HEK293 (cell line): ENCODE results near the gene ACTRT2.

Experiments used
- CTCF ChIP-seq: fragments of 450-650 bp; formaldehyde crosslinking; IDR thresholded peaks from 2 replicates; pipeline ENCODE4 v1.5.1; 2016; ENCODE audit warnings: missing biosample characterization, missing genetic modification characterization
- HOXA7 ChIP-seq: sonication (generic); formaldehyde crosslinking; IDR thresholded peaks from 2 replicates; pipeline ENCODE4 v1.8.1; 2022; ENCODE audit warnings: missing genetic modification reagents, borderline replicate concordance
- KLF16 ChIP-seq: fragments of 450-650 bp; formaldehyde crosslinking; IDR thresholded peaks from 2 replicates; pipeline ENCODE4 v1.5.1; 2017; ENCODE audit warnings: missing biosample characterization, missing genetic modification characterization
- SP2 ChIP-seq: fragments of 450-650 bp; formaldehyde crosslinking; IDR thresholded peaks from 2 replicates; pipeline ENCODE4 v1.5.1; 2016; ENCODE audit warnings: missing biosample characterization, missing genetic modification characterization
- SP7 ChIP-seq: fragments of 450-650 bp; formaldehyde crosslinking; IDR thresholded peaks from 2 replicates; pipeline ENCODE4 v1.5.1; 2016; ENCODE audit warnings: missing biosample characterization, missing genetic modification characterization
- ZNF133 ChIP-seq: fragments of 450-650 bp; formaldehyde crosslinking; IDR thresholded peaks from 2 replicates; pipeline ENCODE4 v1.5.1; 2016; ENCODE audit warnings: missing biosample characterization, missing genetic modification characterization
- ZNF24 ChIP-seq: fragments of 450-650 bp; formaldehyde crosslinking; IDR thresholded peaks from 2 replicates; pipeline ENCODE4 v1.5.1; 2016; ENCODE audit warnings: missing biosample characterization, missing genetic modification characterization
- ZNF571 ChIP-seq: fragments of 450-650 bp; formaldehyde crosslinking; IDR thresholded peaks from 2 replicates; pipeline ENCODE4 v1.5.0; 2017; ENCODE audit warnings: missing biosample characterization, missing genetic modification characterization
- ZNF610 ChIP-seq: fragments of 450-650 bp; formaldehyde crosslinking; IDR thresholded peaks from 2 replicates; pipeline ENCODE4 v1.5.1; 2016; ENCODE audit warnings: missing biosample characterization, missing genetic modification characterization, borderline replicate concordance
- ZNF639 ChIP-seq: fragments of 450-650 bp; formaldehyde crosslinking; IDR thresholded peaks from 2 replicates; pipeline ENCODE4 v1.5.1; 2016; ENCODE audit warnings: missing biosample characterization, missing genetic modification characterization
- TF ChIP-seq, protein P1 (sequence below): fragments of 450-650 bp; formaldehyde crosslinking; IDR thresholded peaks from 2 replicates; pipeline ENCODE4 v1.5.1; 2016; ENCODE audit warnings: missing biosample characterization, missing genetic modification characterization
- TF ChIP-seq, protein P2 (sequence below): fragments of 450-650 bp; formaldehyde crosslinking; IDR thresholded peaks from 2 replicates; pipeline ENCODE4 v1.5.1; 2016; ENCODE audit warnings: missing biosample characterization, missing genetic modification characterization, low read depth
- TF ChIP-seq, protein P3 (sequence below): fragments of 450-650 bp; formaldehyde crosslinking; IDR thresholded peaks from 2 replicates; pipeline ENCODE4 v1.5.1; 2016; ENCODE audit warnings: missing biosample characterization, missing genetic modification characterization

GRCh38 chr1:3033040-3033789 lies 11.9 kb downstream of the ACTRT2 start:
- no peak for TF ChIP-seq ZNF610 (tag by site-specific recombination)
- TF ChIP-seq, protein P1, sequence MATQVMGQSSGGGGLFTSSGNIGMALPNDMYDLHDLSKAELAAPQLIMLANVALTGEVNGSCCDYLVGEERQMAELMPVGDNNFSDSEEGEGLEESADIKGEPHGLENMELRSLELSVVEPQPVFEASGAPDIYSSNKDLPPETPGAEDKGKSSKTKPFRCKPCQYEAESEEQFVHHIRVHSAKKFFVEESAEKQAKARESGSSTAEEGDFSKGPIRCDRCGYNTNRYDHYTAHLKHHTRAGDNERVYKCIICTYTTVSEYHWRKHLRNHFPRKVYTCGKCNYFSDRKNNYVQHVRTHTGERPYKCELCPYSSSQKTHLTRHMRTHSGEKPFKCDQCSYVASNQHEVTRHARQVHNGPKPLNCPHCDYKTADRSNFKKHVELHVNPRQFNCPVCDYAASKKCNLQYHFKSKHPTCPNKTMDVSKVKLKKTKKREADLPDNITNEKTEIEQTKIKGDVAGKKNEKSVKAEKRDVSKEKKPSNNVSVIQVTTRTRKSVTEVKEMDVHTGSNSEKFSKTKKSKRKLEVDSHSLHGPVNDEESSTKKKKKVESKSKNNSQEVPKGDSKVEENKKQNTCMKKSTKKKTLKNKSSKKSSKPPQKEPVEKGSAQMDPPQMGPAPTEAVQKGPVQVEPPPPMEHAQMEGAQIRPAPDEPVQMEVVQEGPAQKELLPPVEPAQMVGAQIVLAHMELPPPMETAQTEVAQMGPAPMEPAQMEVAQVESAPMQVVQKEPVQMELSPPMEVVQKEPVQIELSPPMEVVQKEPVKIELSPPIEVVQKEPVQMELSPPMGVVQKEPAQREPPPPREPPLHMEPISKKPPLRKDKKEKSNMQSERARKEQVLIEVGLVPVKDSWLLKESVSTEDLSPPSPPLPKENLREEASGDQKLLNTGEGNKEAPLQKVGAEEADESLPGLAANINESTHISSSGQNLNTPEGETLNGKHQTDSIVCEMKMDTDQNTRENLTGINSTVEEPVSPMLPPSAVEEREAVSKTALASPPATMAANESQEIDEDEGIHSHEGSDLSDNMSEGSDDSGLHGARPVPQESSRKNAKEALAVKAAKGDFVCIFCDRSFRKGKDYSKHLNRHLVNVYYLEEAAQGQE: no peak
- TF ChIP-seq KLF16: no peak
- TF ChIP-seq, protein P2, sequence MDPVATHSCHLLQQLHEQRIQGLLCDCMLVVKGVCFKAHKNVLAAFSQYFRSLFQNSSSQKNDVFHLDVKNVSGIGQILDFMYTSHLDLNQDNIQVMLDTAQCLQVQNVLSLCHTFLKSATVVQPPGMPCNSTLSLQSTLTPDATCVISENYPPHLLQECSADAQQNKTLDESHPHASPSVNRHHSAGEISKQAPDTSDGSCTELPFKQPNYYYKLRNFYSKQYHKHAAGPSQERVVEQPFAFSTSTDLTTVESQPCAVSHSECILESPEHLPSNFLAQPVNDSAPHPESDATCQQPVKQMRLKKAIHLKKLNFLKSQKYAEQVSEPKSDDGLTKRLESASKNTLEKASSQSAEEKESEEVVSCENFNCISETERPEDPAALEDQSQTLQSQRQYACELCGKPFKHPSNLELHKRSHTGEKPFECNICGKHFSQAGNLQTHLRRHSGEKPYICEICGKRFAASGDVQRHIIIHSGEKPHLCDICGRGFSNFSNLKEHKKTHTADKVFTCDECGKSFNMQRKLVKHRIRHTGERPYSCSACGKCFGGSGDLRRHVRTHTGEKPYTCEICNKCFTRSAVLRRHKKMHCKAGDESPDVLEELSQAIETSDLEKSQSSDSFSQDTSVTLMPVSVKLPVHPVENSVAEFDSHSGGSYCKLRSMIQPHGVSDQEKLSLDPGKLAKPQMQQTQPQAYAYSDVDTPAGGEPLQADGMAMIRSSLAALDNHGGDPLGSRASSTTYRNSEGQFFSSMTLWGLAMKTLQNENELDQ (tag by site-specific recombination): no peak
- TF ChIP-seq, protein P3, sequence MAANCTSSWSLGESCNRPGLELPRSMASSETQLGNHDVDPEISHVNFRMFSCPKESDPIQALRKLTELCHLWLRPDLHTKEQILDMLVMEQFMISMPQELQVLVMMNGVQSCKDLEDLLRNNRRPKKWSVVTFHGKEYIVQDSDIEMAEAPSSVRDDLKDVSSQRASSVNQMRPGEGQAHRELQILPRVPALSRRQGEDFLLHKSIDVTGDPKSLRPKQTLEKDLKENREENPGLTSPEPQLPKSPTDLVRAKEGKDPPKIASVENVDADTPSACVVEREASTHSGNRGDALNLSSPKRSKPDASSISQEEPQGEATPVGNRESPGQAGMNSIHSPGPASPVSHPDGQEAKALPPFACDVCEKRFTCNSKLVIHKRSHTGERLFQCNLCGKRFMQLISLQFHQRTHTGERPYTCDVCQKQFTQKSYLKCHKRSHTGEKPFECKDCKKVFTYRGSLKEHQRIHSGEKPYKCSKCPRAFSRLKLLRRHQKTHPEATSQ (tag by site-specific recombination): no peak
- TF ChIP-seq ZNF24 (tag by site-specific recombination): no peak
- no peak for TF ChIP-seq SP7 (tag by site-specific recombination)
- no peak for TF ChIP-seq HOXA7 (CRISPR knock-in tag)
- no peak for TF ChIP-seq ZNF571 (tag by site-specific recombination)
- no peak for TF ChIP-seq CTCF
- TF ChIP-seq ZNF639 (tag by site-specific recombination): no peak
- TF ChIP-seq SP2 (tag by site-specific recombination): no peak
- TF ChIP-seq ZNF133 (tag by site-specific recombination): no peak
